BLaER1 treated with 17β-estradiol and CSF1 and Interleukin-3, amounts not matched to agents 10 nM and 100 nM (cell line): ENCODE data around the gene NRSN2.

Source experiments
- H3K27ac ChIP-seq, 11 experiments: shearing (Covaris generic); formaldehyde crosslinking; 2 replicates each; pipeline ENCODE4 v1.8.1; 2022
- H3K27me3 ChIP-seq, 11 experiments: shearing (Covaris generic); formaldehyde crosslinking; 2 replicates each; pipeline ENCODE4 v1.8.1; 2022
- H3K36me3 ChIP-seq, 11 experiments: shearing (Covaris generic); formaldehyde crosslinking; 2 replicates each; pipeline ENCODE4 v1.8.1; 2022
- H3K4me1 ChIP-seq, 10 experiments: shearing (Covaris generic); formaldehyde crosslinking; 2 replicates each; pipeline ENCODE4 v1.8.1; 2022
- H3K4me2 ChIP-seq, 11 experiments: shearing (Covaris generic); formaldehyde crosslinking; 2 replicates each; pipeline ENCODE4 v1.8.1; 2022
- H3K4me3 ChIP-seq, 10 experiments: shearing (Covaris generic); formaldehyde crosslinking; 2 replicates each; pipeline ENCODE4 v1.8.1; 2022
- H3K9ac ChIP-seq, 11 experiments: shearing (Covaris generic); formaldehyde crosslinking; 2 replicates each; pipeline ENCODE4 v1.8.1; 2022
- H3K9me3 ChIP-seq, 11 experiments: shearing (Covaris generic); formaldehyde crosslinking; replicated peaks in 1 of 11; 2 replicates each; pipeline ENCODE4 v1.8.1; 2022
- H4K20me1 ChIP-seq, 11 experiments: shearing (Covaris generic); formaldehyde crosslinking; 2 replicates each; pipeline ENCODE4 v1.8.1; 2022
- Cebpa-rat ChIP-seq, 11 experiments: shearing (Covaris generic); IDR thresholded peaks; 2 replicates each; pipeline ENCODE4 v1.8.1; 2022

NRSN2 gene

DNA sequence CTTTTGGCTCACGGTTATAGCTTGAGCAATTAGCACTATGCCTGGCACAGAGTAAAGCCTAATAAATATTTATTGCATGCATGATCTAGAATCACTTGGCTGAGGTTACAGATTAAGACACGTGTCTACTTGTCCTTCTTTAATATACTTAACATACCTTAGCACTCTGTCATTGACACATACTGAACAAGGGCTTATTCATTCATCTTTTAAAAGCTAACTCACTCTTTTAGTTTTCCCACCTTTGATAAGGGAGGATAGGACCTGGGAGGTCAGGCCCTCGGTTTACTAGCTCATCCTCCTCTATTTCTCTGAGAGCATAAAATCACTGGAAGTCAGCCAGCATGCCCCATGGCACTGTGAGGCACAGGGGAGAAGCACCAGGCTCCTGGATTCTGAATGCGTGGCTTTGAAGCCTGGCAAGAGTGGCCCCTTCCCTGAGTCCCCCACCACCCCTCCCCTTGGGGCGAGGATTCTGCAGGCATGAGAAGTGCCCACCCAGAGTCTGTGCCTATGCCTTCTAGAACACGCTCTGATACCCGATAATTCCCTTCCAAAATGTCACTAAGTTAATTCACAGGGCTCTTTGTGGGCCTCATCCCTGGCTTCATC, 38.4 kb upstream of the NRSN2 start:
- peaks cover 0 to 5% (median 0%) of the 10 kb centered on the region in 11 experiments; a peak in 2 of 22 replicates for H3K9me3 ChIP-seq
- no peaks in the 10 kb centered on the region for H3K36me3 ChIP-seq
- TF ChIP-seq Cebpa-rat (IDR thresholded peaks at IDR 0.05), result no peak
- no peak overlapping the region for H3K4me2 ChIP-seq
- no peak overlapping the region for H3K9ac ChIP-seq
- no peaks in the 10 kb centered on the region for H3K27me3 ChIP-seq
- no peaks in the 10 kb centered on the region; a peak in 1 of 22 replicates for H4K20me1 ChIP-seq
- peaks cover 11 to 30% (median 17%) of the 10 kb centered on the region in 10 experiments; a peak in 19 of 20 replicates for H3K4me1 ChIP-seq
- no peak overlapping the region for H3K4me3 ChIP-seq
- no peak overlapping the region for H3K27ac ChIP-seq

GRCh38 chr20:309306-309840, 37.5 kb upstream of the NRSN2 start:
- Histone ChIP-seq H3K27me3 (no peaks in the 10 kb centered on the region), H3K4me2 (peak overlapping the region in 10 of 11 experiments; percentile 41 to 74 (median 58); a peak in 17 of 22 replicates)

DNA sequence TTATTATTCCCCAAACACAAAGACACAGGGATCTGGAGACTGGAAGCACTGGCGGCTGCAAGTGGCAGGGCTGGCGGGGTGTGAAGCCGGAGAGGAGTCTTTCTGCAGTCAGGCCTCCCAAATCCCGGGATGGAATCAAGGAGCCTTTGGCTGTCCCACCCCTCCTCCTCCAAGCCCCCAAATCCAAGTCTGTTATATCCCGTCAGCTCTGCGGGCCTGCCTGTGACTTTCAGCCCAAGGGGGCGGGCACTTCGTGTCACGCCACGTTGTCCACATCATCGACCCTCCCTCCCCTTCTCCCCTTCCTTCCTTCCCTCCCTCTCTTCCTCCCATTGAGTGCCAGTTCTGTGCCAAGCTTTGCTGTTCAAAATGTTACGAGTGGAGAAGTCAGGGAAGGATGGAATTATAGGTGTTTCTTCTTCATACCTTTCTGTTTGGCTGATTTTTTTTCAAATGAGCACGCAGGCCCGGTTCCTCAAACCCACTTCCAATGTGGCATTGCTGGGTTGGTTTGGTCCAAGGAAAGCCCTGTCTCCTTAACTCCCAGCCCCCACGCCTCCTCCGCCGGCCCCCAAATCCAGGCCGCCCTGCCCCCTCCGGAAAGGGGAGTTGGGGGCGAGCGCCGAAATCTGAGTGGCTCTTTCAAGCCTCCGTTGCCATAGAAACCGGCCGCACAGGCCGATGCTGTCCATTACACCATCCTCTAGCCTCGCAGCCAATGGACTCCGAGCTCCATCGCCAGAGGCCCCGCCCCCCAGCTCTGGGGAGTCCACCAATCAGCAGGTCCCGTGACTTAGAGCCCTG, 36.9 kb upstream of the NRSN2 start:
- 0 out of 22 replicates have a peak overlapping the region, but pooled peaks of 1 of the 11 experiments have one; percentile 10 for H3K27ac ChIP-seq
- peak overlapping the region; percentile 41 to 74 (median 54) for H3K4me2 ChIP-seq
- no peak overlapping the region for H3K9ac ChIP-seq
- H3K4me1 ChIP-seq, result peaks cover 14 to 37% (median 21%) of the 10 kb centered on the region in 10 experiments; a peak in 19 of 20 replicates
- TF ChIP-seq Cebpa-rat (IDR thresholded peaks at IDR 0.05), result no peak
- no peaks in the 10 kb centered on the region for H3K27me3 ChIP-seq
- peak overlapping the region in 5 of 10 experiments; percentile 11 to 51 (median 27); a peak in 7 of 20 replicates for H3K4me3 ChIP-seq
- peaks cover 0 to 5% (median 0%) of the 10 kb centered on the region in 11 experiments; a peak in 2 of 22 replicates for H3K9me3 ChIP-seq
- no peaks in the 10 kb centered on the region for H4K20me1 ChIP-seq
- no peaks in the 10 kb centered on the region for H3K36me3 ChIP-seq

More at GRCh38 chr20:309306-309840, 37.5 kb upstream of the NRSN2 start:
- Histone ChIP-seq H3K36me3 (no peaks in the 10 kb centered on the region), H4K20me1 (no peaks in the 10 kb centered on the region; a peak in 1 of 22 replicates), H3K4me3 (no peak overlapping the region), H3K4me1 (peaks cover 14 to 37% (median 21%) of the 10 kb centered on the region in 10 experiments; a peak in 19 of 20 replicates), H3K9me3 (peaks cover 0 to 5% (median 0%) of the 10 kb centered on the region in 11 experiments; a peak in 2 of 22 replicates), H3K27ac (0 out of 22 replicates have a peak overlapping the region, but pooled peaks of 1 of the 11 experiments have one; percentile 10), H3K9ac (no peak overlapping the region)
- no peak for TF ChIP-seq Cebpa-rat (IDR thresholded peaks at IDR 0.05)

DNA sequence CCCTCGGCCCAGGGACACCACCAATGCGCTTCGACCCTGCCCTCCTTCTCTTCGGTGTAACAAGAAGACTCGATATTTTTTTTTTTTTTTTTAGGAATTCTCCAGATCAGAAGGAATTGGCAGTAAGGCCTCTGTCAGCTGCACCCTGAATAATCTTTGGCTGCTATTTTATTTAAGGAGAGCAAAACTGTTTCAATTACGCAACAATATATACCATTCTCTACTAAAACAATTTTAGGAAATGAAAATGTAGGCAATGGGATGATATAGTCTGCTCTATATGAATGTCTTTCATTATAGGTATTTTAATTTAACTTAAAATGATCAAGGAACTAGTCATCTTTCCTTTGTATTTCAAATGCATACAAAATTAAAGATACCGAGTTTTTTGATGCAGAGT, 36.3 kb upstream of the NRSN2 start:
- H3K27ac ChIP-seq, result no peak overlapping the region
- peaks cover 0 to 5% (median 0%) of the 10 kb centered on the region in 11 experiments; a peak in 2 of 22 replicates for H3K9me3 ChIP-seq
- H3K4me3 ChIP-seq, result peak overlapping the region in 4 of 10 experiments; percentile 11 to 51 (median 29); a peak in 6 of 20 replicates
- peak in 3 of 11 experiments; percentile 52 to 63 (median 63); a peak in 4 of 22 replicates for TF ChIP-seq Cebpa-rat (IDR thresholded peaks at IDR 0.05)
- H3K4me1 ChIP-seq, result peaks cover 14 to 37% (median 21%) of the 10 kb centered on the region in 10 experiments; a peak in 19 of 20 replicates
- no peaks in the 10 kb centered on the region for H3K27me3 ChIP-seq
- H3K36me3 ChIP-seq, result no peaks in the 10 kb centered on the region
- peak overlapping the region; percentile 41 to 74 (median 54) for H3K4me2 ChIP-seq
- no peaks in the 10 kb centered on the region for H4K20me1 ChIP-seq
- H3K9ac ChIP-seq, result no peak overlapping the region

DNA sequence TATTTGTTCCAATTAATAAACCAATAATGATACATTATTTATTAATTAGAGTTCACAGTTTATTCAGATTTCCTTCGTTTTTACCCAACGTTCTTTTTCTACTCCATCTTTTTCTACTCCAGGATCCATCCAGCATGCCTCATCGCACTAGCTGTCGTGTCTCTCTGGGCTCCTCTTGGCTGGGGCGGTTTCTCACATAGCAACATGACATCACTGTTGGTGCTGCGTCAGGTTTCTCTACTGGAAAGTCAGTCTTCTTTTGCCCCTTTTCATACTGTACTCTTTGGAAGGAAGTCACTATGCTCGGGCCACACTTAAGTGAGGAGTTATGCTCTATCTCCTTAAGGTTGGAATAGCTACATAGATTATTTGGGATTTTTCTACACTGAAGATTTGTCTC, 35.3 kb upstream of the NRSN2 start:
- Histone ChIP-seq H3K9me3 (peaks cover 0 to 5% (median 0%) of the 10 kb centered on the region in 11 experiments; a peak in 2 of 22 replicates), H3K36me3 (peaks cover 0 to 7% (median 0%) of the 10 kb centered on the region in 11 experiments; a peak in 2 of 22 replicates), H4K20me1 (no peaks in the 10 kb centered on the region), H3K27me3 (no peaks in the 10 kb centered on the region), H3K4me2 (no peak overlapping the region), H3K4me3 (no peak overlapping the region), H3K9ac (no peak overlapping the region), H3K27ac (no peak overlapping the region), H3K4me1 (peaks cover 14 to 37% (median 21%) of the 10 kb centered on the region in 10 experiments; a peak in 19 of 20 replicates)
- TF ChIP-seq Cebpa-rat (IDR thresholded peaks at IDR 0.05), result no peak

DNA sequence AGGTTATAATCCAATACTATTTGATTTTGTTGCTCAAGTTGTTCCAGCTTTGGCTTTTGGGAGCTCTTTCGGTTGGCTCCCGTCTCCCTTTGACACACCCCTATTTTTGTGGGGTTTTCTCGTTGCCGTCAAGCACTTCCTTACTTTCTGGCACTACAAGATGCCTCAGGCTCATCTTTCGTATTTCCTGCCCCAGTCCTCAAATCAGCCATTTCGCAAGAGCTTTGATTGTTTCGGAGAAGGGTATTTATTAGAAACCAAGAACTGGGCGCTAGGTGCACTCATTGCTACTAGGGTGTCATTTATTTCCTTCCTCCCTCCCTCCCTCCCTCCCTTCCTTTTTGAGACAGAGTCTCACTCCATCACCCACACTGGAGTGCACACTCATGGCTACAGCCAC, 34.8 kb upstream of the NRSN2 start:
- Histone ChIP-seq H3K4me3 (no peak overlapping the region), H3K36me3 (peaks cover 0 to 11% (median 0%) of the 10 kb centered on the region in 11 experiments; a peak in 3 of 22 replicates), H3K27ac (no peak overlapping the region), H3K27me3 (no peaks in the 10 kb centered on the region), H4K20me1 (no peaks in the 10 kb centered on the region), H3K9ac (no peak overlapping the region), H3K9me3 (peaks cover 0 to 5% (median 0%) of the 10 kb centered on the region in 11 experiments; a peak in 2 of 22 replicates), H3K4me1 (peaks cover 14 to 37% (median 21%) of the 10 kb centered on the region in 10 experiments; a peak in 19 of 20 replicates), H3K4me2 (peak overlapping the region in 3 of 11 experiments; percentile 27 to 54 (median 40); a peak in 2 of 22 replicates)
- TF ChIP-seq Cebpa-rat (IDR thresholded peaks at IDR 0.05), result 0 out of 22 replicates have a peak, but pooled peaks of 1 of the 11 experiments have one; percentile 23

DNA sequence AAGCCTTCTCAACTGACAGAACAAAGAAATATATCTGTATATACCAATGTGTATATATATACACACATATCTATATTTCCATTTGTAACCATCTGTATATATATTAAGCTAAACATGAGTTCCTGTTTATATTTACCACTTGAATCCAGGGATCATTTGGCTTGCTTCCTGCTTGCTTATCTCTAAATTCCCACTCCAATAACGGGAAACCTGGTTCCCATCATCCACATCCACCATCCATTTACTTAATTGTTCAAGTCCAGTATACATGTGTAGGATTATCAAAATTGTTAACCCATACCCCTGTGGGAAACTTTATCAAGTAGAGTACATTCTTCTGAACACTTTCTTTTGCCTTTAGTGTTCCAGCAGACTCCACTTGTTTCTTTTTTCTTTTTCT, 34.0 kb upstream of the NRSN2 start:
- Histone ChIP-seq H4K20me1 (no peaks in the 10 kb centered on the region), H3K9ac (no peak overlapping the region), H3K9me3 (peaks cover 0 to 5% (median 0%) of the 10 kb centered on the region in 11 experiments; a peak in 2 of 22 replicates), H3K4me2 (peak overlapping the region in 3 of 11 experiments; percentile 18 to 54 (median 27); a peak in 2 of 22 replicates), H3K4me3 (no peak overlapping the region), H3K4me1 (peaks cover 14 to 37% (median 21%) of the 10 kb centered on the region in 10 experiments; a peak in 19 of 20 replicates), H3K36me3 (peaks cover 0 to 14% (median 0%) of the 10 kb centered on the region in 11 experiments; a peak in 3 of 22 replicates), H3K27me3 (no peaks in the 10 kb centered on the region), H3K27ac (no peak overlapping the region)
- TF ChIP-seq Cebpa-rat (IDR thresholded peaks at IDR 0.05), result no peak

DNA sequence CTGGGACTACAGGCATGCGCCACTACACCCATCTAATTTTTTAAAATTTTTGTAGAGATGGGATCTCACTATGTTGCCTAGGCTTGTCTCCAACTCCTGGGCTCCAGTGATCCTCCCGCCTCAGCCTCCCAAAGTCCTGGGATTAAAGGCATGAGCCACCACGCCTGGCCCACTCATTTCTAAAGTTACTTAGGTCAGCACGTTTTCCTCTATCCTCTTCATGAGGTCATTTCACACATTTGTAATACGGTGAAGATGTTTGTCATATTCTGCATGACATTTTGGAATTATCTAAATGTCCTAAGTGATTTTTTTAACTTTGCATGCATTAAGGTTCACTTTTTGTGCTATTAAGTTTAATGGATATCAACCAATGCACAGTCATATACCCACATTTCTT, 33.5 kb upstream of the NRSN2 start:
- H3K4me3 ChIP-seq, result no peak overlapping the region
- TF ChIP-seq Cebpa-rat (IDR thresholded peaks at IDR 0.05), result no peak
- H3K36me3 ChIP-seq, result peaks cover 0 to 14% (median 0%) of the 10 kb centered on the region in 11 experiments; a peak in 3 of 22 replicates
- H3K9me3 ChIP-seq, result peaks cover 0 to 5% (median 0%) of the 10 kb centered on the region in 11 experiments; a peak in 2 of 22 replicates
- no peak overlapping the region for H3K9ac ChIP-seq
- H3K27me3 ChIP-seq, result no peaks in the 10 kb centered on the region
- H3K4me1 ChIP-seq, result peaks cover 14 to 37% (median 21%) of the 10 kb centered on the region in 10 experiments; a peak in 19 of 20 replicates
- H3K27ac ChIP-seq, result no peak overlapping the region
- H4K20me1 ChIP-seq, result no peaks in the 10 kb centered on the region
- no peak overlapping the region for H3K4me2 ChIP-seq
